ENCODE data around the gene ZNF268.

The ZNF268 gene

GRCh38 chr12:133181238-133181959 lies at the start of gene ZNF268:
ZNF268 (plus strand) TSS chr12:133181495; CDS start chr12:133181998, 503 bp downstream.
- peak; percentile 72 to 87 for DNase-seq (ENCODE audit: extremely low read depth in 1 of 2, low read depth in 1 of 2)

- no peak for DNase-seq (ENCODE audit: extremely low read depth in 1 of 2, low read depth in 1 of 2)
Observed at GRCh38 chr12:133135747-133136146, 45.5 kb upstream of the ZNF268 start.

- no peak for DNase-seq (ENCODE audit: extremely low read depth in 1 of 2, low read depth in 1 of 2)
Observed at GRCh38 chr12:133145981-133146380, 35.3 kb upstream of the ZNF268 start.

- DNase-seq (ENCODE audit: extremely low read depth in 1 of 2, low read depth in 1 of 2), result no peak
Observed at GRCh38 chr12:133156125-133156690, 25.1 kb upstream of the ZNF268 start.

GRCh38 chr12:133165776-133166175 lies 15.5 kb upstream of the ZNF268 start:
- DNase-seq (ENCODE audit: extremely low read depth in 1 of 2, low read depth in 1 of 2), result no peak

- no peak for DNase-seq (ENCODE audit: extremely low read depth in 1 of 2, low read depth in 1 of 2)
Observed at GRCh38 chr12:133172491-133172890, 8.8 kb upstream of the ZNF268 start.

- no peak for DNase-seq (ENCODE audit: extremely low read depth in 1 of 2, low read depth in 1 of 2)
Observed at GRCh38 chr12:133174901-133175300, 6.4 kb upstream of the ZNF268 start.

- no peak for DNase-seq (ENCODE audit: extremely low read depth in 1 of 2, low read depth in 1 of 2)
Observed at GRCh38 chr12:133180669-133181068, 626 bp upstream of the ZNF268 start.

GRCh38 chr12:133190176-133190575 lies 8.9 kb downstream of the ZNF268 start:
- no peak for DNase-seq (ENCODE audit: extremely low read depth in 1 of 2, low read depth in 1 of 2)

- no peak for DNase-seq (ENCODE audit: extremely low read depth in 1 of 2, low read depth in 1 of 2)
Observed at GRCh38 chr12:133192847-133193246, 11.6 kb downstream of the ZNF268 start.

- no peak for DNase-seq (ENCODE audit: extremely low read depth in 1 of 2, low read depth in 1 of 2)
Observed at GRCh38 chr12:133201888-133202287, 20.6 kb downstream of the ZNF268 start.

GRCh38 chr12:133202493-133203343 lies 21.4 kb downstream of the ZNF268 start:
- DNase-seq (ENCODE audit: extremely low read depth in 1 of 2, low read depth in 1 of 2), result no peak

GRCh38 chr12:133203344-133204263 lies 22.3 kb downstream of the ZNF268 start:
- DNase-seq (ENCODE audit: extremely low read depth in 1 of 2, low read depth in 1 of 2), result no peak

GRCh38 chr12:133204264-133204603 lies 22.9 kb downstream of the ZNF268 start:
- DNase-seq (ENCODE audit: extremely low read depth in 1 of 2, low read depth in 1 of 2), result no peak

GRCh38 chr12:133206390-133206789 lies 25.1 kb downstream of the ZNF268 start:
- DNase-seq (ENCODE audit: extremely low read depth in 1 of 2, low read depth in 1 of 2), result no peak

- no peak for DNase-seq (ENCODE audit: extremely low read depth in 1 of 2, low read depth in 1 of 2)
Observed at GRCh38 chr12:133215724-133216123, 34.4 kb downstream of the ZNF268 start.

GRCh38 chr12:133217219-133217618 lies 35.9 kb downstream of the ZNF268 start:
- no peak for DNase-seq (ENCODE audit: extremely low read depth in 1 of 2, low read depth in 1 of 2)

GRCh38 chr12:133220521-133220920 lies 39.2 kb downstream of the ZNF268 start:
- no peak for DNase-seq (ENCODE audit: extremely low read depth in 1 of 2, low read depth in 1 of 2)

- no peak for DNase-seq (ENCODE audit: extremely low read depth in 1 of 2, low read depth in 1 of 2)
Observed at GRCh38 chr12:133221241-133221640, 39.9 kb downstream of the ZNF268 start.

GRCh38 chr12:133222211-133222610 lies 40.9 kb downstream of the ZNF268 start:
- no peak for DNase-seq (ENCODE audit: extremely low read depth in 1 of 2, low read depth in 1 of 2)

- DNase-seq (ENCODE audit: extremely low read depth in 1 of 2, low read depth in 1 of 2), result no peak
Observed at GRCh38 chr12:133225527-133225926, 44.2 kb downstream of the ZNF268 start.

Data from stimulated activated CD8-positive, alpha-beta memory T cell treated with anti-CD3 and anti-CD28 coated beads, Interleukin-7, amount 100 ng/mL, for 48 hours (primary cell).